ENCODE measurements around the gene PRPSAP1.
A peak's percentile ranks its signal among the peaks of the same experiment; 100 is the strongest.
"Not testable (repeated sequence)": the region's sequence is repeated elsewhere in the genome, so short reads cannot be mapped to it uniquely, and the experiment has no call there.

Gene PRPSAP1

DNA sequence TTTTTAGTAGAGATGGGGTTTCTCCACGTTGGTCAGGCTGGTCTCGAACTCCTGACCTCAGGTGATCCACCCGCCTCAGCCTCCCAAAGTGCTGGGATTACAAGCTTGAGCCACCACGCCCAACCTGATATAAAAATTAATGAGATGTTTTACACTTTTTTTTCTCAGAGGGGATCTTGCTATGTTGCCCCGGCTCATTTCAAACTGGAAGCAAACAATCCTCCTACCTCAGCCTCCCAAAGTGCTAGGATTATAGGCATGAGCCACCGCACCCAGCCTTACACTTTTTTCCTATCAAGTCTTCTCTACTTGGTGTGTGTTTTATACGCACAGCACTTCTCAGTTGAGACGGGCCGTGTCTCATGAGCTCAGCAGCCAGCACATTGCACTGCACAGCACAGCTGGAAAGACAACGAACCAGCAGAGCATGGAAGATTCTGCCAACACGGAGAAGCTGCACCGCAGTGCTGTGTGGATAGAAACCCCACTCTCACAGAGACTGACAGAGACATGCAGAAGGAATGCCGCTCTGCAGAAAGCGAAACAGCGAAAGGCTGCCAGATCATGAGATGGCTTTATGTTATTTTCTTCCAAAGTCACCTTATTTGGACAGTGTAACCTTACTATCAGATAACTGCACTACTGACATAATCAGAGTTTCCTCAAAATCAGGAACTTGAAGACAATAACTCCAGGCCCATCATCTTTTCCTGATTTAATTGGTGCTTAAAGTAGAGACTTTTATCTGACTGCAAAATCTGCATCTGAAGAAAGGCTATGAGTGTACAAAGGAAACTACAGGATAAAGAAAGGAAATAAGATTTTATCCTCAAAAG, 39.1 kb downstream of the PRPSAP1 start:
- peak; percentile 10 for DNase-seq

DNA sequence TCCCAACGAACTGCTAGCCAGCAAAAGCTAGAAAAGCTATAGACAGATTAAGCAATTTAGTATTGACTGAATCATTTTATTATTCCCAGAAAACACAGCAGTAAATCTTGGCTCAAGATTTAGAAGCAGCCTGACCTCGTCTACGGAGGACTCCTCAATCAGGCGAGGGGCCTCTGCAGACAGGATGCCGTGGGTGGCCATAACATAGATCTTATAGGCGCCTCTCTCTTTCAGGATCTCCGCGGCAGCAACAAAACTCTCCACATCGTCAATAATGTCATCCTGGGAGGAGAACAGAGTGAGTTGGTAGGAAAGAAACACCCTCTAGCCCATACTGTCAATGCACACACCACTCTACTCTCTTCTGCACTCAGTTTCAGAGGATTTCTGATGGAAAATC, 41.0 kb downstream of the PRPSAP1 start:
- DNase-seq: no peak

DNA sequence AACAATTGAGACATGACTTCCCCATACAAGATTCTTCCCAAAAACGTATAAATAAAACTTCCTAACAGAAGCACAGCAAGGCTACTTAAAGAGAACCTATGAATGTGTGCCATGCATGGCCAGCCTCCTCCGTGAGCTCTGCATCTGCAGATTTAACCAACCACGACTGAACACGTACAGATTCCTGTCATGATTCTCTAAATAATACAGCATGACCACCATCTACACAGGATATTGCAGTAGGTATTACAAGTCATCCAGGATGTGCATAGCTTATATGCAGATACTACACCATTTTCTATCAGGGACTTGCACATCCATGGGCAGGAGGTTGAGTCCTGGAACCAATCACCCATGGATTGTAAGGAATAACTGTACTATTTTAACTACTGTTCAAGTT, 44.3 kb downstream of the PRPSAP1 start:
- DNase-seq: no peak

DNA sequence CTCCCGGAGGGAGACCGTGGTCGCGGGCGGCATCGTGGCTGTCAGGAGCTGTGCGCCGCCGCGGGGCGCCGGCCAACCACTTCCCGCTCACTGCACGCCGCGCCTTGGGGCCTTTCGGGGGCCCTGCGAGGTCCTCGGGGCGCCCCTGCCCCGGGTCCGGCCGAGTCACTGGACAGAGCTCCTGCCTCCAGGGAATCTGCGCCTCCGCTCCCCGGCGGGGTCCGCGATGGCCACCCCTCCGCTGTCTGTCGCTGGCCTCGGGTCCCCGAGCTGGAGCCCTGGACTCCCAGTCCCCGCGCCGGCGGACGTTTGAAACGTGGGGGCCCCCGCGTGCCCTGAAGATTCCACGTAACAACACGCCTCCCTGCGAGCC, 45.8 kb downstream of the PRPSAP1 start, which contains the start of gene QRICH2:
QRICH2 (minus strand) TSS at position 311 of the 373 bp plus-strand sequence; CDS start at position 33, 278 bp downstream.
- no peak for DNase-seq

DNA sequence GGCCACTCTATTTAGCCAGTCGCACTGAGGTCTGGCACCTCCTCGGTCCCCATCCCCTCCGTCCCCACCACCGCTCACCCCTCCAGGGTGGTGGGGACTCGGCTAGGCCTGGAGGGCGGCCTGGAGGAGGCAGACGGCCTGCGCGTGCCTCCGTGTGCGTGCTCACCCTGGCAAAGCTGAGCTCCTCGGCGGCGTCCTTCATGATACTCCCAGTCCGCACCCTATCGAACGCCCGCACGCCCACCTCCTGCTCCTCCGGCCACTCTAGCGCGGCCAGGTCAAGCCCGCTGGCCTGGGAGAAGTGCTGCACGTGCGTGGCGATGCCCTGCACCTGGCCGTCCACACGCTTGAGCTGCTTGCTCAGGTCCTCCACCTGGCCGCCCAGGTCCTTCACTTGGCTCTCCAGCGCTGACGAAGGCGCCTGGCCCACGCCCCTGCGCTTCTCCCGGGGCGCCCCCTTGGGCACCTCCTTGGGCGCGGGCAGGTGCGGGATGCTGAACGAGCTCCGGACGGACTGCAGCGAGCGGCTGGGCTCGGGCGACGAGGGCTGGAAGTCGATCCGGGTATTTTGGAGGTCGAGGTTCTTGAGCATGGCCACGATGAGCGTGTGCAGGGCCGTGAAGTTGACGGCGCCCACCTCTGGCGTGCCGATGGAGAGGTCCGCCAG, 46.3 kb downstream of the PRPSAP1 start:
- no peak for DNase-seq

DNA sequence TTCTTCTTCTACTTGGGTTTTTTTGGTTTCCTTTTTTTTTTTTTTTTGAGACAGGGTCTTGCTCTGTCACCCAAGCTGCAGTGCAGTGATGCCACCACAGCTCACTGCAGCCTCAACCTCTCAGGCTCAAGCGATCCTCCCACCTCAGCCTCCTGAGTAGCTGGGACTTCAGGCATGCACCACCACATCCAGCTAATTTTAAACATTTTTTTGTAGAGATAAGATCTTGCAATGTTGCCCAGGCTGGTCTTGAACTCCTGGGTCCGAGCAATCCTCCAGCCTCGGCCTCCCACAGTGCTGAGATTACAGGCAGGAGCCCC, 48.6 kb downstream of the PRPSAP1 start:
- not testable (repeated sequence) for DNase-seq

- DNase-seq: no peak
Measured at GRCh38 chr17:76304226-76305134, 49.2 kb downstream of the PRPSAP1 start.

DNA sequence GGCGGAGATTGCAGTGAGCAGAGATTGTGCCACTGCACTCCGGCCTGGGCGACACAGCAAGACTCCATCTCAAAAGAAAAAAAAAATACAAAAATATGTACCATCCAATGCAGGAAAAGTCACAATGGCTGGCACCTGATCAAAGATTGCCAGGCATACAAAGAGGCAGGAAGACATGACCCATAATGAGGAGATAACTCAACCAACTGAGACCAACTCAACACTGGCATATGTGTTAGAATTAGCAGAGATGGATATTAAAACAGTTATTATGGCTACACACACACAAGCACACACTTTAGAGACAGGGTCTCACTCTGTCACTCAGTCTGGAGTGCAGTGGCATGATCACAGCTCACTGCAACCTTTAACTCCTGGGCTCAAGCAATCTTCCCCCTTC, 56.3 kb downstream of the PRPSAP1 start:
- DNase-seq: no peak

DNA sequence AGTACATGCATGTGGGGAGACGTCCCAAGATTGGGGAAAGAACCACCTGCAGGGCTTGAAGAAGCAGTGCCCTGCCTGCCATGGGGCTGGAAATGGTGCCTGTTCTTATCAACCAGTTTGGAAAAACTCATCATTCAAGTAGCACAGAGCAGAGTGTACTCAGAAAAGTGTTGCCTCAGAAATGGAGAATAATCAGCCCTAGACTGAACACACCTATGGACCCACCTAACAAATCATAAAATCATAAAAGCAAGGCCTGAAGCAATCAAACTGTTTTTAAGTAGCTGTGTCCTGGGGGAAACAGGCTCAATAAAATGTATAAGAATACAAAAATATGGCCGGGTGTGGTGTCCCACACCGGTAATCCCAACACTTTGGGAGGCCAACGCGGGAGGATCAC, 56.8 kb downstream of the PRPSAP1 start:
- no peak for DNase-seq

DNA sequence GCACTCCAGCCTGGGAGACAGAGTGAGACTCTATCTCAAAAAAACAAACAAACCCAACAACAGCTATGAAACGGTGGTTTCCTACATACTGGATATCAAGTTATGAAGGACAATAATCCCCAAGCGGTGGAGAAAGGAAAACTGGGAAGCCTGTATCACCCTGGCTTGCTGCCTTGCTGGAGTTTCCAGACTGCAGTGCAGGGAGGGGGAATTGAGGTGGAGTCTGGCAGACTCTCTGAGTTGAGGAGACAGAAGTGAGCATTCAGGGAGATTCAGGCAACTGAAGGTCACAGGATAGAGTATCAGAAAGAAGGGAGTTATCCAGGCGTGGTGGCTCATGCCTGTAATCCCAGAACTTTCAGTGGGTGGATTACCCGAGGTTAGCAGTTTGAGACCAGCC, 57.5 kb downstream of the PRPSAP1 start:
- no peak for DNase-seq

- no peak for DNase-seq
Measured at GRCh38 chr17:76293106-76293505, 60.6 kb downstream of the PRPSAP1 start.

GRCh38 chr17:76292567-76292966, 61.1 kb downstream of the PRPSAP1 start:
- DNase-seq: no peak

DNA sequence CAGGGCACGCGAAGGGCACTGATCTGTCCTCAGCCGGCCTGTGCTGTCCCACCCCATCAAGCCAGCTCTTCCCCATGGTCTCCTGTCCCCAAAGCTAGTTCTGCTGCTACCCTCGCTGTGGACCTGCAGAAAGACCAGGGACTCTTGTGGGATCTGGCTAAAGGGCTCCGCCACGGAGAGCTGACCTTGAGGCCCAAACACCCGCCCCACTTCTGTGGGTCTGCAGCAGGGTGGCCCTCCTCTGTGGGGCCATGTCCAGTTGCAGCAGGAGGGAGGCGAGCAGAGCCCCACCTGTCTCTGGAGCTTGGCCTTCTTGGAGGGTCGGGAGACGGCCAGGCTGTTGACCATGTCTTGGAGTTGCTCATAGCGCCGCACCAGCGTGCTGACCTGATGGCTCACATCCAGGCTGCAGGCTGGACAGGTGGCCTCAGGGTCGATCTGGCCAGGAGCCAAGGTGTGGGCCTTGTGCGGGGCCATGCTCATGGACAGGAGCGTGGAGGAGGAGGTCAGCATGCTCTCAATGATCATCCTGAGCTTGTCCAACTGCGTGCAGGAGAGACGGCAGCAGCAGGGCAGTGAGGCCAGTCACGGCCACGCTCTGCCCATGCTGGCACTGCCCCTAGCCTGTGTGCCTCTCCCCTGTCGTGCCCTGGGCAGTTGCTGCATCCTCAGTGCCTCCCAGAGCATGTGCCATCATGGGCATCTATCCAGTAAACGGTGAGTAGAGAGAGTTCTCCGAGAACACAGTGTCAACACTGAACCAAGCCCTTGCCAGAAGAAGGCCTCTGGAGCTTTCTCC, 71.9 kb downstream of the PRPSAP1 start:
- DNase-seq: no peak

- no peak for DNase-seq
Measured at GRCh38 chr17:76280650-76281049, 73.1 kb downstream of the PRPSAP1 start.

GRCh38 chr17:76279742-76280287, 73.9 kb downstream of the PRPSAP1 start:
- no peak for DNase-seq

GRCh38 chr17:76278952-76279741, 74.6 kb downstream of the PRPSAP1 start:
- peak; percentile 68 for DNase-seq

DNA sequence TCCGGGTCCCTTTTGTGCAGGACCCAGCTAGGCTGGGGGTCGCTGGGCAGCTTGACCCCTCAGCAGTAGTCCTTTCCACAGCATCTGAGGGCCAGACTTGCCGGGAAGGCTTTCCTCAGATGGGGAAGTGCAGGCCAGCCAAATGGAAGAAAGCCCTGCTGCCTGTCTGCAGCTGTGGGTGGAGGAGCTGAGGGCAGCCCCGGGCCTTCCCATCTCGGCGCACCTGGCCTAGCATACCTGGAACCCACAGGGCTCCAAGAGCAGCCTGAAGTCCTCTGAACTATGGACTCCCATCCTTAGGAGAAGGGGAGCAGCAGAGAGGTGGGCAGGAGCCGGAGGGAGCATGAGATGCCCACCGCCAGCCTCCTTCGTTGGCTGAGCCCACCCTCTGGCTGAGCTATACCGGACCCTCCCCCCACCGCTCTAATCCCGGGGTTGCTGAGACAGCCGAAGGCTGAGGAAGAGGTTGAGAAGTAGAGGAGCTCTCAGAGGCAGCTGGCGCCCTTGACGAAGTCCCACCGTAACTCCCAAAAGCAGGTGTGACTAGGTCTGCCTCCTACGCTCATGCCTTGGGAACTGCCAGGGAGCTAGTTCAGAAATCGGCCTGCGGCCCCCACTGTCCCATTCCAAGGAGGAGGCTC, 75.3 kb downstream of the PRPSAP1 start:
- DNase-seq: no peak

- no peak for DNase-seq
Measured at GRCh38 chr17:76277300-76278267, 76.1 kb downstream of the PRPSAP1 start.

- no peak for DNase-seq
Measured at GRCh38 chr17:76276461-76277299, 77.0 kb downstream of the PRPSAP1 start.

Measured in fibroblast of skin of right biceps (primary cell).